Activated naive CD4-positive, alpha-beta T cell treated with anti-CD3 and anti-CD28 coated beads, Interleukin-2, amount 50 U/mL, for 16 hours (primary cell): Measurements from ENCODE around the gene PLP1.
"Not testable (repeated sequence)": the region's sequence is repeated elsewhere in the genome, so short reads cannot be mapped to it uniquely, and the experiment has no call there.

Source experiments
- DNase-seq: peaks from one replicate; pipeline ENCODE4 v3.0.0-alpha.2; 2020

PLP1 gene

DNA sequence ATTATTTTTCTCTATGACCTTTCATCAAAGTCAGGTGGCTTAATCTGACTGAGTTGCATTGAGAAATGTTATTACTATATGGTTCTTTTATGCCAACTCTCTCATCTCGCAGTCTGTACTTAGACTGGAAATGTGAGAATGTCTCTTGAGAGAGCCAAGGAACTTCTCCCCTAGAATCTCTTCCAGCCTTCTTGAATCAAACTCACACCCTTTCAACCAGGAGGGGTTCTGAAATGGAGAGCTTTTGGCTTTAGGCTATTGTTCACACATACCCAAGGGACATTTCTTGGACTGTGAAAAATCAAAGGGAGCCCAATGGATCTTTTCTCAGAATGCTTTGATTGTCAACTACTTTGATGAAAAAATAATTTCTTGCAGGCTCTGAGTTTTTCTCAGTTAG lies 5.1 kb downstream of the PLP1 start:
- DNase-seq: no peak

DNA sequence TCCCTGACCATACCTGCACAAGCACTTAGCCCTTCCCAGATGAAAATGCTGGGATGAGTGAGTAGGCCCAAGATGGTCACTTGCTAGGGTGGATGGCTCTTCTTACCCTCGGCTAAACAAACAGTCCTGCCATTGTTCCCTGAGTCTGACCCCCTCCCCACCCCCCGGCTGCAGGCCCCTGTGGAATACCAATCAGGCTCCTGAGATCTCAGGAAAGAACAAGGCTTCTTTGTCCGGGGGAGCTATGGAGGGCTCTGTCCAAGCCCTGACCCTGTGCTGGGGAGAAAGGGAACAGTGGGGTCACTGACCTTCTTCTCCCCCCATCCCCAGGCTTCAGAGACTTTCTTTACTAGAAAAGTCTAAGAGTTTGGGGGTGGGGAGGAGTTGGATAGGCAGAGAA lies 6.0 kb downstream of the PLP1 start:
- DNase-seq: no peak

DNA sequence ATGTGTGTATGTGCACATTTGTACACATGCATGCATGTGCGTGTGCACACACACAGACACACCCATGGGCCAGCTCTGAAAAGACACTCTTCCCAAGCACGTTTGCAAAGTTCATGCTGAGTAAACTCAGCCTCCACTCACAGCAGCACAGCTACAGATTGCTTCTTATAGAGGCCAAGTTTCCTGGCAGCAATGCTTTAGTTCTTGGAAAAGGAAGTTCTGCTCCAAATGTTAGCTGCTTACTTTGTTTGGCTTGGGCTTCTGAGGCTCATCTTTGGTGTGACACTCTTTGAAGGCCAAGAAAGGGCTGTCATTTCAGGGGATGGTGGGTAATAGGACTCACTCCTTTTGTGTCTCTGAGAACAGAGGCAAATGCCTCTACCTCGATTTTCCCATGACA lies 6.6 kb downstream of the PLP1 start:
- DNase-seq: no peak

DNA sequence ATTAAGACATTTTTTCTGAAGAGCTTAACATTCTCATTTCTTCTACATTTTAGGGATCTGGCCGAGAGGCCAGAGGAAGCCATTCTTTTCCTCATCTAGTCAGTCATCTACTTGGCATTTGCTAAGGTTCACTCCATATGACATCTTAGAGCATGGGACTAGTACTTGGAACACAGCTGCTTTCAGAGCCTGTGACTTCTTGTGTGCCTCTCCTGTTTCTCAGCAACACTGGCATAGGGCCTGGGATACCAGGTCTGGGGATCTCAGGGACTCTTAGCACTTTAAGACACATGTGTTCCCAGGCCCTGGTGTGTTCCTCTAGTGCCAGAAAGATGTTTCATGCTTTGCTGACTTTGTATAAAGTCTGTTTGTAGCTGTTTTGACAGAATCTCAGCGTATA lies 7.3 kb downstream of the PLP1 start:
- DNase-seq: no peak

DNA sequence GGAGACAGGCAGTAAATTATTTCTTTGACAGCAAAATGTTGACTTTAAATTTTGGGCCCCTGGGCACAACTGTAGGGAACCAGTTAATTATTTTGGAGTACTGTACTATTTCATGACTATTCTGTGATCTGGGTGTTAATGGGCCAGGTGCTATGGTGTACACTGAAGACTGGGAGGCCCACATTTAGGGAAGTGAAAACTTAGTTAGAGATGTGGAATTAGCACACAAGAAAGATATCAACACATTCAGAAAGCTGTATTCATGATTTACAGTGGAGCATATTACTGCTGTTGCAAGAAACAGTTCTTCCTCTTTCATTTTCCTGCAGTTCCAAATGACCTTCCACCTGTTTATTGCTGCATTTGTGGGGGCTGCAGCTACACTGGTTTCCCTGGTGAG lies 12.4 kb downstream of the PLP1 start:
- DNase-seq: no peak

DNA sequence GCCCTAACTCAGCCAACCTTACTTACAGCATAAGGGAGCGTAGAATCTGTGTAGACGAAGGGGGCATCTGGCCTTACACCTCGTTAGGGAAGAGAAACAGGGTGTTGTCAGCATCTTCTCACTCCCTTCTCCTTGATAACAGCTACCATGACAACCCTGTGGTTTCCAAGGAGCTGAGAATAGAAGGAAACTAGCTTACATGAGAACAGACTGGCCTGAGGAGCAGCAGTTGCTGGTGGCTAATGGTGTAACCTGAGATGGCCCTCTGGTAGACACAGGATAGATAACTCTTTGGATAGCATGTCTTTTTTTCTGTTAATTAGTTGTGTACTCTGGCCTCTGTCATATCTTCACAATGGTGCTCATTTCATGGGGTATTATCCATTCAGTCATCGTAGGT lies 14.6 kb downstream of the PLP1 start:
- DNase-seq: no peak

DNA sequence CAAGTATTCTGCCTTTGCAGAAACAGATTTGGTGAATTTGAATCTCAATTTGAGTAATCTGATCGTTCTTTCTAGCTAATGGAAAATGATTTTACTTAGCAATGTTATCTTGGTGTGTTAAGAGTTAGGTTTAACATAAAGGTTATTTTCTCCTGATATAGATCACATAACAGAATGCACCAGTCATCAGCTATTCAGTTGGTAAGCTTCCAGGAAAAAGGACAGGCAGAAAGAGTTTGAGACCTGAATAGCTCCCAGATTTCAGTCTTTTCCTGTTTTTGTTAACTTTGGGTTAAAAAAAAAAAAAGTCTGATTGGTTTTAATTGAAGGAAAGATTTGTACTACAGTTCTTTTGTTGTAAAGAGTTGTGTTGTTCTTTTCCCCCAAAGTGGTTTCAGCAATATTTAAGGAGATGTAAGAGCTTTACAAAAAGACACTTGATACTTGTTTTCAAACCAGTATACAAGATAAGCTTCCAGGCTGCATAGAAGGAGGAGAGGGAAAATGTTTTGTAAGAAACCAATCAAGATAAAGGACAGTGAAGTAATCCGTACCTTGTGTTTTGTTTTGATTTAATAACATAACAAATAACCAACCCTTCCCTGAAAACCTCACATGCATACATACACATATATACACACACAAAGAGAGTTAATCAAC lies 15.3 kb downstream of the PLP1 start:
- no peak for DNase-seq

DNA sequence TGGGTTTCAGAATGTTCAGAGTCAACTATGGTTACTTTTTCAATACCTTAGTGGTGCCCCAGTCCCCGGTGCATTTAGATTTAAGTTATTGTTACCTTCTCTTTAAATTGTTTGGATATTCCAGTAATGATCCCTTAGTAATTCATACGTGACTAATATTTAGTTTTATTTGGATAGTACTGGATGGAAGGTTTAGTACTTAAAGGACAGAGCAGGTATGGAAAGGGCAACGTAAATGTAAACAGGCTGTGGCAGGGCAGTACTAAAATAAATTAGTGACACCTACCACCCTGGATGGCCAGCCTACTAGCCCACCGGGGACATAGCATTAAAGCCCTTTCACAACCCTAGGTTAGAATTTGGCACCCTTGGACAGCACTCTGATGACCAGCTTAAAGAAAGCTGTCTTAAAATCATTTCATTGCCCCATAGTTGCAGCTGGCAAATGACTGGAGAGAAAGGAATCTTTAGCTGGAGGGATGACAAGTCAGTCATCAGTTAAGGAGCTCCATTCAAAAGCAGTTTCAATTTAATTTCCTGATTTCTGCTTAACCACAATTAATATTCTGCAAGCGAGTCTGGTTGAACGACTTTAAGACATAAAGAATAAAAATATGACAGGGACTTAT lies 16.4 kb downstream of the PLP1 start:
- DNase-seq: no peak

DNA sequence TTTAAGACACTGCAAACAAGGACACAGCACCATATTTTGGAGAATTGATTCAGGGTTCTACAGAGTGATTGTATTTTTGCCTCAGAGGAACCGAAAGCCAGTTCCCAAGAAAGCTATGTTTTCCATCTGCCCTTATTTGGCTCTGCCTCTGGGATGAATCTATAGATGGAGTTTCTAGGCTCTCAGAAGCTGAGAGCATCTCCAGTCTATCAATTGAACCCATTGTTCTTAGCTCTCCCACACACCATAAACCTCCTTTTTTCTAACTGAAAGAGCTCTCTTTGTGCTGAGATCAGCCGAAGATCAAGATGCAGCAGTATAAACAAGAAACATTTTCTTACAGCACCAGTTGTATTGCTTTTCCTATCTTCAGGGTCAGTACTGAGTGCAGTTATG lies 16.9 kb downstream of the PLP1 start:
- no peak for DNase-seq

DNA sequence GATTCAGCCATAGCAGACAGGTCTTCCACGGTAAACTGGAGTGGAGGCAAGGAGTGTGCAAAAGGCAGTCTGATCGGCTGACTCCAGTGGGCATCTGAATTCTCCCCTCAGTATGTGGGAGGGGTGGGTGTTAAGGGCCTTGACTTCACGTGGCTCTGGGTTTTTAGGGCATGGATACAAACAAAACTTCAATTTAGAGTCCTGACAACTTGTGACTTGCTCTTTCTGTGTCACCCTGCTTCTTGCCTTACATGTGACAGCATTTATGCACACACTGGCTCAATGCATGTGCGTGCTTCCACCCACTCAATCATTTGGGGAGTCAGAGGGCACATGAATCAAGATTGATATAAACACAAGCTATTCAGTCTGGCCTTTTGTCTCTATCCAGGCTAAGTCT lies 17.5 kb downstream of the PLP1 start:
- no peak for DNase-seq

DNA sequence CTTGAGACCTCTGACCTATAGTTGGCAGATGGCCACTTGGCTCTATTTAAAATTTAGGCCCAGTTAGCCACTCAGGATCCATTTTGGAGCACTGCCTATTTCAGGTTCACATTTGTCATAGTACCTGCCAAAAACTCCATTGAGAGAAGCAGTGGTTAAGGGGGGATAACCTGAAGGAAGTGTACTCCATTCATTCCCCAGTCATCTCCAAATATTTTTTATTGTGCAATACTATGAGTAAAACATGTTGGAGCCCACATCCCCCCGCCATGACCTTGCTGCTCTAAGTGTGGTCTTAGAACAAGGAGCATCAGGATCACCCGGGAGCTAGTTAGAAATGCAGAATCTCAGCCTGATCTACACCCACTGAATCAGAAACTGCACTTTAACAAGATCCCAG lies 21.1 kb downstream of the PLP1 start:
- no peak for DNase-seq

DNA sequence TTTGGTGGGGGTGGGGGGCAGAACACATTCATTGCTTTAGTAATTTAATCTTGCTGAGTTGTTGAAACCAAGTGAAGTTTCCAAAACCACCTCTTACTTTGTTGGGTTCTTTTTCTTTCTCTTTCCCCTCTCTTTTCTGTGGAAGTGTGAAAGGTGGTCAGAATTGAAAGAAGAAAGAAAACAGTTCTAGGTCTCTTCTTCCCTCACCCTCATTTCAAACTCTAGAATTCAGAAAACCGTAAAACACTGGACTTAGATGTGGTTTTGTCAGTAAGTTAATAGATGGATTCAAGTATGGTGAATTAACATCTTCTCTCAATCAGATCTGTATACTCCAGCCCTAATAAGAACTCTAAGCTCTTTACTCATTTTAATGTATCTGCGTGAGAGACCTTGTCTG lies 23.7 kb downstream of the PLP1 start:
- DNase-seq: no peak

DNA sequence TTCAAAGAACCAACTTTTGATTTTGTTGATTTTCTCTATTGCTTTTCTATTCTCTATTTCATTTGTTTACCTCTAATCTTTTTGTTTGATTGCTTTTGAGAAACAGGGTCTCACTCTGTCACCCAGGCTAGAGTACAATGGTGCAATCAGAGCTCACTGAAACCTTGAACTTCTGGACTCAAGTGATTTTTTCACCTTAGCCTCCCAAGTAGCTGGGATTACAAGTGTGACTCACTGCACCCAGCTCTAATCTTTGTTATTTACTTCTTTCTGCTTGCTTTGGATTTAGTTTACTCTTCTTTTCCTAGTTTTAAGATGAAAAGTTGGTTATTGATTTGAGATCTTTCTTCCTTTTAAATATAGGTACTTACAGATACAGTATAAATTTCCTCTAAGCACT lies 29.2 kb downstream of the PLP1 start:
- DNase-seq: no peak

DNA sequence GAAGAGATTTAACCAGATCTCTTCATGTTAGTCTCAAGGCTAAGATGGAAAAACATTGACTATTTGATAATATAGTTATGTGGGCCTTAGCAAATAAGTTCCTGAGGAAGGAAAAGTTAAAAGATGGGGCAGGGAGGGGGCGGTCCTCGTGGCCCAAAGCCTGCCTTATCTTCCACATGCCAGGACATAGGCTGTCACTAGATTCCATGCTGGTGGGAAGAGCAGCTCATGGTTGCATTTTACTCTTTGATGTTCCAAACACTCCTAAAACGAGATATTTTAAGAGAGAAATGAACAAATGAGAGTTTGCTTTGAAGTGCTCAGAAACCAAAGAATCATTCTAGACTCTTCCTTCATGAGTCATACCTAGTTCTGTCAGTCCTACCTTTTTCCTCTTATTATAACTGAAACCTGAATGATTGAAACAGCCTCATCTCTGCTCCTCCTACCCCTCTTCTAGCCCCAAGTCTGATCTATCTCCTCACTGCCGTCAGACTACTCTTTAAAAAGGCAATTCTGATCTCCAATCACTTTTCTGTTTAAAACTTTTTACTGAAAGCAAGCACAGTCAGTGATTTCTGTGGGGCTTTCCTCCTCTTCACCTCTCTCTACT lies 30.3 kb downstream of the PLP1 start:
- no peak for DNase-seq

DNA sequence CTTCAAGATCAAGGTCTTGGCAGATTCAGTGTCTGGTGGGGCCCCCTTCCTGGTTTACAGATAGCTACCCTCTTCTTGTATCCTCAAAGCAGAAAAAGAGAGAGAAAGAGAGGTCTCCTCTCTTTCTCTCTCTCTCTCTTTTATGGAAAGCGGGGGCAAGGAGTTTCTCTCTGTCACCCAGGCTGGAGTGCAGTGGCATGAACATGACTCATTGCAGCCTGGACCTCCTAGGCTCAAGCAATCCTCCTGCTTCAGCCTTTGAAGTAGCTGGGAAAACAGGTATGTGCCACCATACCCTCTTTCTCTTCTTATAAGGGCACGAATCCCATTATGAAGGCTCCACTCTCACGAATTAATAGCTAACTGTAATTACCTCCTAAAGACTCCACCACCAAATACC lies 35.2 kb downstream of the PLP1 start:
- no peak for DNase-seq

DNA sequence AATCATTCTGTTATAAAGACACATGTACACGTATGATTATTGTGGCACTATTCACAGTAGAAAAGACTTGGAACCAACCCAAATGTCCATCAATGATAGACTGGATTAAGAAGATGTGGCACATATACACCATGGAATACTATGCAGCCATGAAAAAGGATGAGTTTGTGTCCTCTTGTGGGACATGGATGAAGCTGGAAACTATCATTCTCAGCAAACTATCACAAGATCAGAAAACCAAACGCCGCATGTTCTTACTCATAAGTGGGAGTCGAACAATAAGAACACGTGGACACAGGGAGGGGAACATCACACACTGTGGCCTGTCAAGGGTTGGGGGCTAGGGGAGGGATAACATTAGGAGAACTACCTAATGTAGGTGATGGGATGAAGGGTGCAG lies 40.5 kb downstream of the PLP1 start:
- DNase-seq: not testable (repeated sequence)

DNA sequence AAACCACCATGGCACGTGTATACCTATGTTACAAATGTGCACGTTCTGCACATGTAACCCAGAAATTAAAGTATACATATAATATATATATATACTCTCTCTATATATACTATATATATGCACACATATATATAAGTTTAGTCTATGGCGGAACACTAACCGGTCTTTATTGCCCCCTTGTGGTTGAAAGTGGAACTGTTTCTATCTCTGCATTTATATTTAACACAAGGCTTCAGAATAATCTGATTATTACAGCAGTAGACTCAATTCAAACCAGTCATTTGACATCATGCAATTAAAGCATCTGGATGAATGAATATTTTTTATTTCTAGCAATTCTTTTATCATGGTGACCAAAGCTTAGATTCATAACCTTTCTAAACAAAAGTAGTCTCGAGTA lies 40.9 kb downstream of the PLP1 start:
- DNase-seq: no peak

DNA sequence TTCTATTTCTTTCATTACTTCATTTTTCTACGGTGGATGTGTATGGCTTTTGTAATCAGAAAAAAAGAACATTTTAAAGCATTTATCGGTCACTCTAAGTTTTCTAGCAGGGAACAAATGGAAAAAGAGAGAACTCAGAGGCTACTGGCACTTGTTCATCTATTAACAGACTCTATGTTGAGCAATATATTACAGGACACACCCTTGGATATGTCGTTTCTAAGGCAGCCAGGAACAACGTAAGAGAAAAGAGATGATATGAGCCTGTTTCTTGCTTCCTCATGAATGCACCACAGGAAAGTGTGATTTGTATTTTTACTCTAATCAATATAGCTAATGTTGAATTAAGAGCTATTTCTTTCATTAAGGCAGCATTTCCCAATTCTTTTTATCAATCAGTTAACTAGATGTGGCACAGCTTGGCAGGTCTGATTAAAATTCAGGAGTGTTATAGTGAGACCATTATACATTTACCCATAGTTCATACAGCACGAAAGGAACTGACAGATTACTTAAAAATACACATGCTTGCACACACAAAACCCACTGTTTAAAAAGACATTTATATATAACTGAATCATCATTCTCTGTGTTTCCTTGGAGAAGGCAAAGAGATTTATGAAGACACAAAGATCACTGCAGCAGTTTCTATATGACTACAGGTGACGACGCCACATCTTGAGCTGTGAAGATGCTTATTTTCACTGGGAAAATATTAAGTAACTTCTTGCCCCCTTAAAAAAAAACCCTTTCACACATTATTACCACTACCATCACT lies 42.4 kb downstream of the PLP1 start:
- DNase-seq: no peak

DNA sequence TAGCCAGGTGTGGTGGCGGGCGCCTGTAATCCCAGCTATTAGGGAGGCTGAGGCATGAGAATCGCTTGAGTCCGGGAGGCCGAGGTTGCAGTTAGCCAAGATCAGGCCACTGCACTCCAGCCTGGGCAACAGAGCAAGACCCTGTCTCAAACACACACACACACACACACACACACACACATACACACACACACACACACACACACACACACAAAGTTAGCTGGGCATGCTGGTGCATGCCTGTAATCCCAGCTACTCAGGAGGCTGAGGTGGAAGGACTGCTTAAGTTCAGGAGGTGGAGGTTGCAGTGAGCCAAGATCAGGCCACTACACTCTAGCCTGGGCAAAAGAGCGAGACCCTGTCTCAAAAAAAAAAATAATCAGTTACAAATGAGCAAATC lies 44.2 kb downstream of the PLP1 start:
- not testable (repeated sequence) for DNase-seq

DNA sequence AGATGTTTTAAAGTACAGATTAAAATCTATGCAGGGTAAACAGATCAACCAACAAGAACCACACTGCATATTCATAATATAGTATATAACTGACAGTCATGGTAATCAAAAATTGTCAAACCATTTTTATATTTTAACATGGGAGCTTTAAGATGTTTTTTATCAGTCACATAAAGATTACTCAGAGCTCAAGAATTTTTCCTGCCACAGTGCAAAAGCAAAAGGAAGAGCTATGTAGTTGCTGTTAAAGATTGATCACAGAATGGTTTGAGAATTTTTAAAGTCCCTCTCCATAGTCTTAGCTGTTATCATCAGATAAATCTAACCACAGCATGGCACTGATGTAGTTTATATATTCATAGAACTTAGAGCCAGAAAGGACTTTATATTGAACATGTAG lies 47.0 kb downstream of the PLP1 start:
- DNase-seq: no peak

DNA sequence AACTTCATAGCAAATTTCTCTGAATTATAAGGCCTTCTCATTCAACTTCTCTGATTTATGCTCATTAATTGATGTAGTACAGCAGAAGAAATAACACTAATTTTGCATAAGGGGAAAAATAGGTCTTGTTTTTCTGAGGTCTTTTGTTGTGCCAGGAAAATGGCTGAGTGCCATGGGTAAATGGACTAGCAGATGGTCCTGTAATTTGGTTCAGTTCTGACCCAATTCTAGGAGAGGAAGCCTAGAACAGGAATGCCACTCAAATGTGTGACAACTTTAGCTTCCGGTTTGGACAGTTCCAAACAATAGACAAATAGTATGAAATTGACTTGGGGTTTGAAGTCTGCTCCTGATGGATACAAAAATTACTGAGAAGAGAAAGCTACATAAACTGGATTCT lies 49.2 kb downstream of the PLP1 start:
- no peak for DNase-seq

DNA sequence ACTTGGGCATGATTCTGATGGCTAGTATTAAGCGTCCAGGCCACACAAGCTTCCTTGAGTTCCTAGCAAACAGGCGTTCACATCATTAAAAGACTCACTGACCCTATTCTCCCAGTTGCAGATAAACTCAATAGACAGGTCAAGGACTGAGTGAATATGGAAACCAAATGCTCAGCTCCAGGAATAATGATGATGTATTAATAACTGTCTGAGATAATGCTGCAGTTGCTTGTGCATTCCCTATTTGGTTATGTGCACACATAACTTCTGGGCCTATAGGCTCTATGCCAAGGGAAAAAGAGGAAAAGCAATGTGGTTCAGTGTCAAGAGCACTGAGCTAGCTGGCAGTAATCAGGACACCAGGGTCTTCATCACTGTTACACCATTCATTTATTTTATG lies 51.9 kb downstream of the PLP1 start:
- no peak for DNase-seq

DNA sequence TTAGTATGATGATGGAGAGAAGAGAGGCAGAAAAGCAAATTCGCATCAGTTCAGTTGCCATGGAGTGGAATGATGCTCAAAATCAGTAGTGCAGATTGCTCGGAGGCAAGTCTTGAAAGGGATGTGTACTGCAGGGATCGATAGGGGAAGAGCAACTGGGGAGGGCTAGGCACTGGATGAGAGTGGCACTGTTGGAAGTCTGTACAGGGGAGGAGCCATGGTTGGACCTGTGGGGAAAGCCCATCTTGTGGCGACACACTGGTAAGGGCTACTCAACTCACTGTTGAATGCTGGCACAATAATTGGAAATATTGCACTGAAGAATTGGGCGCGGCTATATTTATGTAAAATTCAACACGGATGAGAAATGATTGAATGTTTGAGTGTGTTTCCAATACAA lies 54.2 kb downstream of the PLP1 start:
- DNase-seq: no peak

DNA sequence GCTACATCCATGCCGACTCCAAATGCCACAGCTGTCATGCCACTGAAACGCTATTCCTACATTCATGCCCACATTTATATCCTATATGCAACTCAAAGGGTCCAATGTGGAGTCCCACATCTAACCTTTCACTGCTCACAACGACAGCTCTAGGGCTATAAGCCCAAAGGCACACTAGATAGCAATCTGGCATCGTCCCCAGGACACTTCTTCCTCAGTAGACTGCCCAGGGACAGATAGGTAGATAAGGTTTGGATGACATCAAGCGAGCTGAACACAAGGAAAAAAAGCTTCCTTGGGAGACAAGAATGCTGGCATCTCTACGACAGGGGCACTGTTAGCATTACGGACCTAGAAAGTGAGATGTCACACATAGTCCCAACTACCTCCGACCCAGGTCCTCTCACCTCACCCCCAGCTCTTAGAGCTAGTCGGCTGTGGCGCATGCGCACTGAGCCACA lies 54.7 kb downstream of the PLP1 start:
- DNase-seq: no peak
